ENCODE measurements around the gene OPRL1. TPM values are rescaled to one million over a fixed set of nuclear protein-coding genes. Genes with fewer than 3 reads are reported as not detected.

Gene OPRL1
- polyA plus RNA-seq, 1 of the 3 experiments (the other 2 are of a cell fraction) = 1.8 TPM

DNA sequence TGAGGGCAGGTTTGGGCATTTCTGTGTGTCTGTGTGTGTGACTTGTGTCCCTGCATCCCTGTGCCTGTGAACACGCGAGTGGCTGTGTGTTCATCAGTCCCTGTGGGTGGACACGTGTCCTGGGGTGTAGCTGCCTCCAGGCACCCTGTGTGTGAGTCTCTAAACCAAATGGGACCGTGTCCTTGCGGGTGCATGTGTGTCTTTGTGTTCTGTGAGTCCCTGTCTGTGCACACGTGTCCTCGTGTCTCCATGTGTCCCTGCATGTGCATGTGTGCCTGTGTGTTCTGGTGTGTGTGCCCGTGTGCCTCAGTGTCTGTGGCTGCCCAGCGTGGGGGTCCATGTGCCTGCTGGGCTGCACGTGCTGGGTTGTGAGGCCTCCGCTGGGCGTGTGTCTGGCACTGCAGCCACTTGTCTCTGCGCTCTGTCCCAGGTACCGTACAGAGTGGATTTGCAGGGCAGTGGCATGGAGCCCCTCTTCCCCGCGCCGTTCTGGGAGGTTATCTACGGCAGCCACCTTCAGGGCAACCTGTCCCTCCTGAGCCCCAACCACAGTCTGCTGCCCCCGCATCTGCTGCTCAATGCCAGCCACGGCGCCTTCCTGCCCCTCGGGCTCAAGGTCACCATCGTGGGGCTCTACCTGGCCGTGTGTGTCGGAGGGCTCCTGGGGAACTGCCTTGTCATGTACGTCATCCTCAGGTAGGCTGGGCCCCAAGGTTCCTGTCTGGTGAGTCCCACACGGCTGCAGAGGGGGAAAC, 12.6 kb downstream of the OPRL1 start:
- CTCF ChIA-PET = interaction anchor here (0.9 to 2.6 kb wide), 7 partner anchors 9 to 28 kb away, joined by 3 to 12 read pairs (median 7); no protein-coding TSS in a partner anchor
- 88% methylated on average over 6 of the region's 27 CpGs for WGBS (ENCODE audit: low lambda C conversion rate)
- Histone ChIP-seq H3K9me3 (no peaks in the 10 kb centered on the region), H3K27ac (ENCODE audit: low read depth in 2 of 2, low read length in 1 of 2) (peak overlapping the region in 1 of 2 experiments; percentile 8; a peak in 1 of 4 replicates), H3K9me2 (no peaks in the 10 kb centered on the region), H4K20me1 (ENCODE audit: insufficient read depth) (no peaks in the 10 kb centered on the region), H3K36me3 (replicated peaks in 1 of 2; ENCODE audit: control insufficient read depth in 1 of 2, insufficient read depth in 2 of 2, low read length in 1 of 2) (no peaks in the 10 kb centered on the region), H3K79me2 (ENCODE audit: insufficient read depth) (no peaks in the 10 kb centered on the region), H3K4me1 (ENCODE audit: control insufficient read depth in 1 of 2, insufficient read depth in 2 of 2, low read depth in 1 of 2, low read length in 1 of 2) (peaks cover 0 to 28% of the 10 kb centered on the region in 2 experiments; a peak in 1 of 4 replicates), H3K4me3 (ENCODE audit: low read depth in 2 of 2, low read length in 1 of 2) (no peak overlapping the region), H3F3A (replicated peaks; ENCODE audit: insufficient read depth) (no peaks in the 10 kb centered on the region), H3K4me2 (no peak overlapping the region), H3K27me3 (ENCODE audit: insufficient read depth) (no peaks in the 10 kb centered on the region), H3K9ac (no peak overlapping the region), H2AFZ (ENCODE audit: low read depth) (no peak overlapping the region)
- POLR2A ChIA-PET = no interaction called here
- TF ChIP-seq PBX3 (IDR thresholded peaks at IDR 0.05) (no peak), RXRA (IDR thresholded peaks at IDR 0.05; ENCODE audit: borderline replicate concordance, low read depth) (no peak)
- no peak for DNase-seq

DNA sequence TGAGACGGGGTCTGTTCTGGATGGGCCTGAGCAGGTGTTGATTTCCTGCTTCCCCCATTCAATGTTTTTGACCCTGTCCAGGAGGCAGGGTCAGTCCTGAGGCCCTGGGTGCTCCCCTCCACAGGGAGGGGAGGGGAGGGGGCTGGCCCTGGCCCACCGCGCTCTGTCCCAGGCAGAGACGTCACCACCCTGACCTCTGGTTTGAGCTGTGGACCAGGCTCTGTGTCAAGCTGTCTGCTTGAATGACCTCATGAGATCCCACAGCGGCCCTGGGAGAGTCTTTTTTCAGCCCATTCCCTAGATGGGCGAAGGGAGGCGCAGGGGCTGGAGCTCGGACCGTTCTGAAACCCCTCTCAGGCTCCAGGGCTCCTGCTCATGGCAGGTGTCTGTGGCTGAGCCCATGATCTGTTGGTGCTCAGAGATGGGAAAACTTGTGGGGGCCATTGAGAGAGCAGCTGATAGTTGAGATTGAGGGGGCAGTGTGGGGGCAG, 13.2 kb downstream of the OPRL1 start:
- no peak overlapping the region for H3K4me2 ChIP-seq
- H3K9ac ChIP-seq = no peak overlapping the region
- no peaks in the 10 kb centered on the region for H3F3A ChIP-seq (replicated peaks; ENCODE audit: insufficient read depth)
- 73% methylated on average over 8 of the region's 9 CpGs for WGBS (ENCODE audit: low lambda C conversion rate)
- H2AFZ ChIP-seq (ENCODE audit: low read depth) = no peak overlapping the region
- no peak for DNase-seq
- no peaks in the 10 kb centered on the region for H3K36me3 ChIP-seq (replicated peaks in 1 of 2; ENCODE audit: control insufficient read depth in 1 of 2, insufficient read depth in 2 of 2, low read length in 1 of 2)
- ChIA-PET POLR2A (no interaction called here), CTCF (interaction anchor here (0.7 to 2.4 kb wide), 4 partner anchors 10 to 27 kb away, joined by 3 to 7 read pairs (median 3); no protein-coding TSS in a partner anchor)
- peaks cover 0 to 28% of the 10 kb centered on the region in 2 experiments; a peak in 1 of 4 replicates for H3K4me1 ChIP-seq (ENCODE audit: control insufficient read depth in 1 of 2, insufficient read depth in 2 of 2, low read depth in 1 of 2, low read length in 1 of 2)
- H3K79me2 ChIP-seq (ENCODE audit: insufficient read depth) = no peaks in the 10 kb centered on the region
- no peaks in the 10 kb centered on the region for H3K9me3 ChIP-seq
- H3K27me3 ChIP-seq (ENCODE audit: insufficient read depth) = no peaks in the 10 kb centered on the region
- TF ChIP-seq NRF1 (IDR thresholded peaks at IDR 0.05; ENCODE audit: low read depth, low read length) (no peak), PBX3 (IDR thresholded peaks at IDR 0.05) (no peak), GATA2 (CRISPR knock-in tag; IDR thresholded peaks at IDR 0.05) (no peak), EP300 (IDR thresholded peaks at IDR 0.05; ENCODE audit: borderline replicate concordance in 1 of 2, low read depth in 1 of 2, low read length in 1 of 2) (no peak), FOSL2 (IDR thresholded peaks at IDR 0.05; ENCODE audit: borderline replicate concordance, low read depth) (no peak), YY1 (IDR thresholded peaks at IDR 0.05; ENCODE audit: low read depth) (no peak), RFX5 (IDR thresholded peaks at IDR 0.05; ENCODE audit: low read length) (no peak), EZH2phosphoT487 (IDR thresholded peaks at IDR 0.05; ENCODE audit: borderline replicate concordance, low read depth) (no peak), MXI1 (IDR thresholded peaks at IDR 0.05; ENCODE audit: low read depth, low read length) (no peak), CTCF (IDR thresholded peaks at IDR 0.05) (no peak), IRF3 (IDR thresholded peaks at IDR 0.05; ENCODE audit: low read depth, low read length) (no peak)
- TF ChIP-seq, protein P1, sequence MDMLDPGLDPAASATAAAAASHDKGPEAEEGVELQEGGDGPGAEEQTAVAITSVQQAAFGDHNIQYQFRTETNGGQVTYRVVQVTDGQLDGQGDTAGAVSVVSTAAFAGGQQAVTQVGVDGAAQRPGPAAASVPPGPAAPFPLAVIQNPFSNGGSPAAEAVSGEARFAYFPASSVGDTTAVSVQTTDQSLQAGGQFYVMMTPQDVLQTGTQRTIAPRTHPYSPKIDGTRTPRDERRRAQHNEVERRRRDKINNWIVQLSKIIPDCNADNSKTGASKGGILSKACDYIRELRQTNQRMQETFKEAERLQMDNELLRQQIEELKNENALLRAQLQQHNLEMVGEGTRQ (IDR thresholded peaks at IDR 0.05; ENCODE audit: borderline replicate concordance, low read depth, low read length) = no peak
- no peaks in the 10 kb centered on the region for H3K9me2 ChIP-seq
- H3K27ac ChIP-seq (ENCODE audit: low read depth in 2 of 2, low read length in 1 of 2) = no peak overlapping the region
- no peak overlapping the region for H3K4me3 ChIP-seq (ENCODE audit: low read depth in 2 of 2, low read length in 1 of 2)
- no peaks in the 10 kb centered on the region for H4K20me1 ChIP-seq (ENCODE audit: insufficient read depth)
